HG02981 (cell line): ENCODE results near the gene ELMO1.

Experiments used
- ATAC-seq: cut with Tn5 transposase; IDR thresholded peaks from one replicate; pipeline ENCODE4 v1.9.1; 2021; ENCODE audit warnings: mild to moderate bottlenecking, moderate library complexity; ENCODE audit not compliant: unreplicated experiment

ELMO1 gene

DNA sequence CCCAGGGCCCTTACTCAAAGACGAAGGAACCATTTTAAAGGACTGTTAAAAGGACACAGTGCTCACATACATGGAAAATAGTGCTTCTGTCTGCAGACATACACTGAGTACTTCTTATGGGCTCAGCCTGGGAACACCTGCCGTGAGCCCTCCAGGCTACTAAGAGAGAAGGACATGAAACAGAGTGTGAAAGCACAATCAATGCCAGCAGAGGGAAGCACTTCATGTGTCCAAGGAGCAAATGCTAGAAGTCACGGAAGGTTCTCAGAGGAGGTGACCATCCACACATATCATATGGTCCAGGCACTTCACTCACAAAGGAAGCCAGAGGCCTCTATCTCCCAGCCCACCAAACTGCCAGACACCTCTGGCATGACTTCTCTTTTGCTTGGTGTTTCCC, 15.5 kb downstream of the ELMO1 start:
- ATAC-seq = no peak

DNA sequence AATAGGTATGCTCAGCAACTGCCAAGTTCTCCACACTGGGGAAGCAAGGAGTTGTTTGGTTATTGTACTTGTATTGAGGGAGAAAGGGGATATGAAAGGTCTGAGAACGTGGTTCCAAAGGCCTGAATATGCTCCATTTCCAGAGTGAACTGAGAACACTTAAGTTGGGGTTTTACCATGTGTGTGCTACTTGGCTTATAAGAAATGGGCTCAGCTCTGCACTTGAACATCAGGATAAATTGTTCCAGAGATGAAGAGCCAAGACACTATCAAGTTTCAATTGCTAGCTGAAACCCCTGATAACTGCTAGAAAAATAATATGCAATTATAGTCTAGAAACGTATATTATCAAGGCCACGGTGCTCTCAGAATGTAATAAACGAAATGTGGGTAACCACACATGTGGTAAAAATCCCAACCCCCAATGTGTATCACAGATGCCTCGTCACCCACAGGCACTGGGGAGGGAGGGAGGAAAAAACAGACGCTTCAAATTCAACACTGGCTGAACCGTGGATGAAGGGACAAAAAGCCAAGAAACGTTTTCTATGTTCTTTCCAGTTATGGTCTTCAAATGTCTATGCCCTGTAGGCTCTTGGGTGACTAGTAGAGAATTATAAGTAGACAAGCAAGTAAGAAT, 16.3 kb downstream of the ELMO1 start:
- ATAC-seq = no peak

DNA sequence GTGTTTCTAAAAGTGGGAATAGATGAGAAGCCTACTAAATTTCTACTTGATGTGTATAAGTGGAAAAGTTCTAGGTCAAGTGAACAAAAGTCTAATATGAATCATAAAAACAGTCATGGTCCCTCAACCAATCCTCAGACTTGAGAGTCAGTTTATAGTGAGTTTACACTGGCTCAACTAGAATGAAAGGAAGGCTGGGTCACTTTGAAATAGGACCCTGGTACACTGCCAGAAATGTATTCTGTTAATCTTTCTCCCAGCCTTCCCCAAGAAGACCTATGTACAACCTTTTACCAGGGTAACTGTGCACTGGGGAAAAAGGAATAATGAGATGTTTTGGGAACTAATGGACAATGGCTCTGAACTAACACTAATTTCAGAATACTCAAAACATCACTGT, 17.3 kb downstream of the ELMO1 start:
- no peak for ATAC-seq

DNA sequence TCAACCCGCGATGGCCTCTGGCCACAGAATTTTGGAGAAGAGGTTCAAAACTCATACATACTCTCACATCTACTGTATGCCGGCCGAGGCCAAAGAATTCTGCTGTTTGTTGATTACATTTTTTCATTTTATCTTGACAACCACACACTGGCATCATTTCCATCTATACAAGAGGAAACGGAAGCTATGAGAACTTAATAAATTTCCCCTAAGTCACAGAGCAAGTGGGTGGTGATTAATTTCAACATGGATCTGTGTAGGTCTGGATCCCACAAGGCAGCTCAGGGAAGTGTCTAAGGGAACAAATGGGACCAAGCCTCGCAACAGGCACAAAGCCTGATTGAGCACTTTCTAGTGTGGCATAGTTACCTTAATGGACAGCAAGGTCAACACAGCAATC, 18.0 kb downstream of the ELMO1 start:
- ATAC-seq = no peak

DNA sequence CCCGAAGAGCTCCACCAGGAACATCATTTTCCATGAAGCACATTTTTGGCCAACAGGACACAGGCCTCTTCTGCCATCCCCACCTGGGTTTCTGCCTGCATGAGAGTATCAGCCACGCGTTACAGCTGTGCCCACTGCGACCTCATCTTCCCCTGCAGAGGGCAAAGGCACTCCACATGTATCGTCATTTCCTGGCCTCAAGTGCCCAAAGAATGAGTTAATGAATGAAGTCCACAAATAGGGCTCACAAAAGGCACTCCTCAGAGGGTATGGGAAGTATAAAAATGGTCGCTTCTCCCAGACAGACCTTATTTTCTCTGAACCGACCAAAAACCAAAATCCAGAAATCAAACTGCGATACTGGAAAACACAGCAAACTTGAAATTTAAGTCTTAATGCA, 18.5 kb downstream of the ELMO1 start:
- ATAC-seq = no peak

DNA sequence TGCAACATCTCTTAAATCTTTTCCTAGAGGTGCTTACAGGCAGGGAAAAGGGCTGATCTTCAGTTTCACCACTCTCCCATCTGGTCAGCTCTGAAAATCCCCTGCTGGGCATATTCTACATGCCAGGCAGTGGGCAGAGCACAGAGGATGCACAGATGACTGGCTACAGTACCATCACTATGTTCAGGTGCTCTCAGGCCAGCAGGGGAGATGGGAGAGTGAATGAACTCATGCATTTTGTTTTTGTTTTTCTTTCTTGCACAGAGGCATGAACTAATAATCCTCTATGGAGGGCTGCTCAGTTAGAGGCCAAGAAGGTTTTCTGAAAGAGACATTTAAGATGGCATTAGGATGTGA, 19.3 kb downstream of the ELMO1 start:
- ATAC-seq = no peak

DNA sequence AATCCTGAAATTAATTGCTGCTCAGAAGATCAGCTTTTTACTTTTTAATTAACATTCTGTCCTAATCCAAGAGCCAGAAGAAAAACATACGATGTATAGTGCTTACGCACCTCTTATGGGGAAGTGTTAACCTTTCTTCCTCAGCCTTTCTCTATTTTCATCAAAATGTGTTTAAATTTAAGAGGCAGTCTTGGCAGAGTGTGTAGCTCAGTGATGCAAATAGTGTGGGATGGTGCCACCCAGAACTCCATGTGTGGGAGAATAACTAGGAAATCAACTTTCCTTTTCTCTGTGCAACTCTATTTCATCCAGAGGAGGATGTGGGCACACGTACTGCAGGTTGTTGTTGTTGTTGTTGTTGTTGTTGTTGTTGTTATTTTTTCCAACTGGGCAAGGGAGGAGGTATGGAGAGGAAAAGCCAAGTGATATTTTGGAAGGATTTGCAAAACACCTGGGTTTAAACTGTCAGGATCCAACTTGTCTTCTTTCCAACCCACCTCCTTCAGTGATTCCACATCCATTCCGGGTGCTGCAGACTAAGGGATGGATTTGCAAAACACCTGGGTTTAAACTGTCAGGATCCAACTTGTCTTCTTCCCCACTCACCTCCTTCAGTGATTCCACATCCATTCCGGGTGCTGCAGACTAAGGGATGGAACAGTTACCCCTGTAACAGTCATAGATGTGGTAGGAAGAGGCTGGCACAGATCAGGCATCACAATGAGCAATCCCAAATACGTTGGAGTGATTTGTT, 19.8 kb downstream of the ELMO1 start:
- no peak for ATAC-seq

DNA sequence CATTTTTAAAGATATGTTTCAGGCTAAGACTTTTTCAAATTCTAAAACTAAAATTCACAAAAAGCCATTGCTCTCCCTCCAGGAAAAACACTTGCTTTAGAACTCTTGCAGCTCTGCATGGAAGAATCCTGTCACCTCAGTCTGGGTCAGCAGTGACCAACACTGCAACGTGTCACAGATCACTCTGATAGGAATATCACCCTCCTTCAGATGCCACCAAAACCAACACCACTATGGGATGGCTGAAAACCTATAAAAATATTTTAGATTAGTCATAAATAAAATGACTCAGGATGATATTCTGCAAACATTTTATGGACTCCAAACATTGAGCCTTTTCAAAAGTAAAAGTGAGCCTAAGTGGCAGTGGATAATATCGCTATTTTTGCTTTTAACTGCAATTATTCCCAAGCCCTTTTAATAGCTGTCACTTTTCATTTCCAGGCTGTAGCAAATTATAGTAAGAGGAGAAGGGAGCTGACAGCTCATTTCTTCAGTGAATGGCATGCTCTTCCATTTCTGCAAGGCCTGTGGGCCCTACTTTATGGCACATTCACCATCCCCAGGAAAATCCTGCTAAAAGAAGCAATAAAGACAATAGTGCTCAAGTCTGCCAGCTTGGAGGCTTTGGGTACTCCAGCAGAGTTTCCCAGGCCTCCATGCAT, 21.3 kb downstream of the ELMO1 start:
- no peak for ATAC-seq

DNA sequence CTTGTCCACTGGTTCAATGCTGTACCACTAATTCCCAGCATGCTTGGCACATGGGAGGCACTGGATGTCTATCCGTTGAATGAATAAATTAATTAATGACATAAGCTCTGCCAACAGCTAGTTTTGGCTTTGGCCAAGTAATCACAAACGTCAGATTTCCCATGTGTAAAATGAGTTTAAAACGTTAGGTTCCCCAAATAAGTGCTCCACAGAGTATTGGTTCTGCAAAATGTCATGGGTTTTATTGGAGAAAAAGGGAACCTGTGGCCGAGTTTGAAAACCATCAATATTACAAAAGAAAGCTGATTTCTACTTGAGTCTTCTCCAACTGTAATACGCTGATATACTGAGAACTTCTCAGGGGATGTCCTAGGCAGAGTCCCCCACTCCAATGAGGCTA, 23.2 kb downstream of the ELMO1 start:
- no peak for ATAC-seq

DNA sequence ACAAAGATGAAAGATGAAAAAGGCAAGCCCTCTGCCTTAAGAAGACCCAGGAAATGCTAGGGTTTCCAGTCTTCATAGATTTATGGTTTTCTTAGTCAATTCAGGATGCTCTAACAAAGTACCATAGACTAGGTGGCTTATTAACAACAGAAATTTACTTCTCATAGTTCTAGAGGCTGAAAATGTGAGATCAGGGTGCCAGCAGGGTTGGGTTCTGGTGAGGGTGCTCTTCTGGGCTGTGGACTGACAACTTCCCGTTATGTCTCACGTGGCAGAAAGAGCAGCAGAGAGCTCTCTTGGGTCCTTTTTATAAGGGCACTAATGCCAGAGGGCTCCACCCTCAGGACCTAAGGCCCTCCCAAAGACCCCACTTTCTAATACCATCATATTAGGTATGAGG, 23.7 kb downstream of the ELMO1 start:
- no peak for ATAC-seq

DNA sequence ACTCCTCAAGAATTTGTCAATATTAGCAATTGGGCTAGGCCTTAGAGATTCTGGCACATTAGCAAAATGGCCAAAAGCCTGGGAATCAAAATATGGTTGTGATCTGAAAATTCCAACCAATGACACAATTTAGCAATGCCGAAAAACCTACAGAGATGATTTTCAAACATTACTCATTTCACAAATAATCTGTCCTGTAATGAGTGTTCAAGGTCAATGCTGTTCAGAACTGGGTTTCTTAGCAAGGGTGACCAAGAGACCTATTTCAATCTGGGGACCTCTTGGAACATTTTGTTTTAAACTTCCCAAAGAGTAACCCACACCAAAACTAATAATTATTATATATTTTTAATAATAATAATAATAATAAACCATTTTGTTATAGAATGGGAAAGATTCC, 24.1 kb downstream of the ELMO1 start:
- no peak for ATAC-seq

DNA sequence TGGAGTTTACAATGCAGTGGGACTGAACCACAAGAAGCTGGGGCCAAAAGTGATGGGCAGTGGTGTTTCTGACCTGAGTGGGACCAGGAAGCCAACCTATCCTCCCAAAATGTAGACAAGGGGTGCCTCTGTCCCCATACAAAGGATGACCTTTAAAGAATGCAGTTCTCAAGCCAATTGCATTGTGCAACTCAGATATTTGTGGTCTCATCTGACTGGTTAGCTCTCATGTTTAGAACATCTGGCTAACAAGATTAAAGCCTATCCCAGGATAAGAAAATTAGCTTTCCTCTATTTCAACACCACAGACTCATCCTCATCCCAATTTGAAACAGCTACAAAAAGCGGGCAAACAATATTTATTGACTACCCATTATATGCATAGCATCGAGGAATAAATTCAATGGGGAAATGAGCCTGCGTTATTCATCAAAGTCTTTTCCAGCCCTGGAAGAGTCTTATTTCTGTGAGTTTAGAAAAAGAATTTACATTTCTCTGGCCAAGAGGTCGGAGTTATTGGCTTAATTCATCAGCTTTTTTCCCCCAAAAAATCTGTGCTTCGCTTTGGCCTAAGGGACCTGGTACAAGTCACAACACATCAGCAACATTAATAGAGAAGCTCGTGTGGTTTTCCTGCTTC, 26.7 kb downstream of the ELMO1 start:
- ATAC-seq = no peak

DNA sequence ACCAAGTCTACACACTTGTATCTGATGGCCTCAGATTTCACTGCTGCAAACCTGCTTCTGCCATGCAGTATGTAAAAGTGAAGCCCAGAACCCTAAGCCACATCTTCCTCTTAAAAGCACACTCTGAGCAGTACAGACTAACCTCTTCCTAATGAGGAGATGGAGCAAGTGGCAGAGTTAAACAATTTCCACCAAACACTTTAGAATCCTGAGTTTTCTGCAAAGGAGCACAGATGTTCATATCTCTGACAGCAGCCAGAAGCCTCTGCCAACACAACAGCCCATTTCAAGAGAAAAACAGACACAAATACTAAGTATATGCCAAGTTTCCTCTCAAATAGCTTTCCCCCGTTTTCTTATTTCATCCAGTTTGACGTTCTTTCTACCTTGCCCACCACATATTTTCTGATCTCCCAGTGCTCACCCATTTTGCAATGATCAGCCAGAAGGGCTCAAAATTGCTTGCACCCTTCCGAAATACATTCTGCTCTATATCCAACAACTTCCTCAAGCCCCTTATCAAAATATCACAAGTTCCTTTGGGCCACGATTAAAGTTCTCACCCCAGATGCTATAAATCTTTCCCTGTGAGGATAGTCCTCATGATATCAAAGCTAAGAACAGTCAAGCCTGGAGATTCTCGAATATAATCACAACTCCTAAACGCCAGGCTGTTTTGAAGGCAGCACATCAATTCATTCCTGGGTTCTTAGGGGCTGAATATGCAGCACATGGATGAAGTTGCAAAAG, 27.5 kb downstream of the ELMO1 start:
- no peak for ATAC-seq

DNA sequence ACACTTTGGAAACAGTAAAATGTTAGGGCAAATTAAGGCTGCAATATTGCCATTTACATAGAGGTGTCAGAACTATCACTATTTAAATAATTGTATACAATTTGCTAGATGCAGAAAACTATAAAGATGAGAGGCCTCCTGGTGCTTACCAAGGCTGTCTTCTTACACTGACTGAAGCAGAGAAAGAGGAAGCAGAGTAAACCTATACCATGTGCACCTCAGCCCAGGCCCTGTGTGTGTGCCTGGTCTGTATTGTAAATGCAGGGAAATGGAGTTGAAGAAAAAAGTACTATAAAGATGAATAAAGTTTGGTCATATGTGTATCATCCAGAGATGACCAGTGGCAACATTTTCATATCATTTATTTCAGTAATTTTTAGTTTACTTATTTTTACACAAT, 29.2 kb downstream of the ELMO1 start:
- ATAC-seq = no peak

DNA sequence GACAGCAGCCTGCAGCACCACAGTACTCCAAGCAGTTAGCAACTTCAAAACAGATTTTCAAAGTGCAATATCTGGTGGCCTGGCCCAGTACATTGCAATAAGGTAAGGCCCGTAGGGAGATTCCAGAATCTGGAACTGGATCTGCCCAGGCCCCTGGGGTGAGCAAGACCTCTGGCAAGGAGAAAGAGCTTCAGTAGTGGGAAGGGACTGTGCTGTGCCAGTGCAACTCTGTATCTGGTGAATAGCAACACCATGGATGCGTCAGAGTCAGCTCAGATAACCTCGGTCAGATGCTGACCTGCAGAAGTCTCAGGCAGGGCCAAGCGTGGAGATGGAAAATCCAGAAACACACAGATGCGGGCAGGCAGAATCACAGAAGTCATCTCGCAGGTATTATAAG, 30.3 kb downstream of the ELMO1 start:
- no peak for ATAC-seq

DNA sequence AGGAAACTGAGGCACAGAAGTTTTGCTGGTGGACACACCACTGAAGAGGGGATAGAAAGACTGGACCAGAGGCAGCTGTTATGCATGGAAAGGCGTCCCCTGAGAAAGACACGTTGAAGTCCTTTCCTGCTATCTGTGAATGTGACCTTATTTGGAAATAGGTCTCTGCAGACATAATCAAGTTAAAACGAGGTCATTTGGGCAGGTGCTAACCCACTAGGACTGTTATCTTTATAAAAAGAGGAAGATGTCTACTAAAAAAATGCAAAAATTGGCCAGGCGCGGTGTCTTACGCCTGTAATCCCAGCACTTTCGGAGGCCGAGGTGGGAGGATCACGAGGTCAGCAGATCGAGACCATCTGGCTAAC, 31.6 kb downstream of the ELMO1 start:
- no peak for ATAC-seq

DNA sequence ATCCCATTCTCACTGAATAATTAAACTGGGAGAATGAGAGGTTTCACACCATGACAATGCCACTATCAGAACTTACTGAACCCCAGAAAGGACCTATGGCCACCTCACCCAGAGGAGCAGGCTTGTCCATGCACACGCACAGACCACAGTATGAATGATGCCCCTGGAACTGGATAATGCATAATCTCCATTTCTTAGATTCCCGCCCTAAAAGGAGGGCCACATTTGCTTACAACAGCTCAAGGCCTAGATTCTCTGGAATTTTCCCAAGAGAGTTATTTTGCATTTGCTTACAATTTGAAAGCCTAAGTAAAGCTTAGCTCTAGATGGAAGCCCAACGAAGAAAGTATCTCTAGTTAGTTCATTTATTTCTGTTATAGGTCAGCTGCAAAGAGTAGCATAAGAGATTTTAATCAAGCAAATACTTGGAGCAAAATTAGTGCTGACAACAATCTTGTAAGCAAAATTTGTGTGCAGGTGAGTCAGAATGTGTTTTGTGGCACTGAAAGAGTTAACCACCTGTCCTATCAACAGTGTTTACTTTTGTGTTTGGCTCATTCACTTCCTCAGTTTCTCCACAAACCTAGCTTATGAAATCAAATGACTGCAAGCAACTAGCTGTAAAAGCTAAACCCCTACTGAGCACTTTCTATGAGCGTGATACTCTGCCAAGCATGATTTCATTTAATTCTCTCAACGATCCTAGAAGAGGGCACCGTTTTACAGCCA, 32.1 kb downstream of the ELMO1 start:
- no peak for ATAC-seq

DNA sequence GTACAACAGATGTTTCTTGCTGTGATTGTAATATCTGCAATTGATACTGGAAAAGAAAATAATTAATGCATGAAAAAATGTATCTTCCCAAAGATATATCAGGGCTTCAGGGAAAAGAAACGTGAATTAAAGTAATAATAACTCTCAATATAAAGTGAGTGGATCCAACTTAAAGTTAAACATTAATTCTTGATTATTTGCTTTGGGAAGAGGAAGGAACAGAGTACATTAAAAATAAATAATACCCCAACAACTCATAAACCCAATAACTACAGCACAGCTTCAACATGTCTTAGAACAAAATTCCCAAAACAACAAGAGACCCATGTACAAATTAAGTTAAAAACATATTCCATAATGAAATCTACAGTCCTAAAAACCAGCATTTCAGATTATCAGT, 33.0 kb downstream of the ELMO1 start:
- no peak for ATAC-seq

DNA sequence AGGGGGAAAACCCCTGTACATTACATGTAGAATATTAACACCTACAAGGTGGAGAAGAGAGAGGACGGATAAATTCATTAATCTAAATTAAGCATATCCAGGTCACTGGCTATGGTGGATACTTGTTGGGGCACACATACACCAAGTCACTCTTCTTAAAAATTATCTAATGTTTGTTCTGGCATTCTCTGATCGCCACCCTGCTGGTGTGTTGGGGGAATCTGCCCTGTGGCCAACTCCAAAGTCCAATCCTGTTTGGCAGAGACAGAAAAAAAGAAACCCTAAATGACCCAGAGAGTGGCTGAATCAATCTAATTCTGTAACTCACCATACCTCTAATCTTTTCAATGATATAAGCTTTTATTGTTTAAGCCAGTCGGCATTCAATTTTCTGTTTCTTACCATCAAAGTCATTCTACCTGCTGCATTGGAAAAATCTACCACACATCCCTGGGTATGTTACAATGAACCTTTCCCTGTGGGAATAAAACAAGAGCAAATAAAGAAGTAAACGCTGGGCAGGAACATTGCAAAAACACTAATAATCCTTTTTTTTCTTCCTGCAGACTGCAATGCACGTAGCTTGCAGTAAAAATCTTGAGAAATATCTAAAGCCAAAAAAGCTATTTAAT, 34.2 kb downstream of the ELMO1 start:
- ATAC-seq = no peak

DNA sequence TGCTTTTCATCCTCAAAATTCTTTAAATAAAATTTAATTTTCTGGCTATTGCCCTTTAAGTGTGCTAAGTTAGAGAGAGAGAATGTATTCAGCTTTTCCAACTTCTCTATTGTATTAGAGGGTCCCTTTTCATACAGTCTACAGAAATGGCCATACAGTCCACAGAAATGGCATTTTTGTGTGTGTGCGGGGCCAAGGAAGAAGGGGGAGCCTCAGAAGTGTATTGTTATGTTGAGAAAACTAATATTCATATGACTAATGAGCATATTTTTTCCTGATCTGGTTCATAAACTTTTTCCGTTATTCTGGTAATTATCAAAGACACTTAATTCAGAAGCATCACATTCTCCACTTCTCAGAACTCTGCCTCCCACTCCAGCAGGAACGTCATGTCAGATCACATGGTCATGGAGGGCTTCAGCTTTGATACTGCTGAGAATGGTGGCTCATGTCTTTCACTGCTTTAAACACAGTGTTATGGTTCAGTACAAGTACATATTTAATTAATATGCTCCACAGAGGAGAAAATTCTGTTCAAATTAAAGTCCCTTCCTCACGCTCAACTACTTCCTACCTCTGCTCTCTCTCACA, 37.1 kb downstream of the ELMO1 start:
- ATAC-seq = no peak
